OCI-LY3 (cell line): ENCODE results near the gene NSFL1C.
A peak's percentile ranks its signal among the peaks of the same experiment; 100 is the strongest.

Experiments
- H2AFZ ChIP-seq: fragments of 200-600, 300-600 bp; shearing (Covaris generic); 2 replicates; pipeline ENCODE4 v1.6.0; 2014; ENCODE audit warnings: antibody characterized with exemption, low read depth, low read length
- H3K27ac ChIP-seq: fragments of 200-600, 300-600 bp; sonication (generic); 2 replicates; pipeline ENCODE4 v1.5.1; 2014; ENCODE audit warnings: mild to moderate bottlenecking, low read length, moderate library complexity, mixed read lengths
- H3K27me3 ChIP-seq: fragments of 200-600, 300-600 bp; sonication (generic); 2 replicates; pipeline ENCODE4 v1.6.1; 2014; ENCODE audit warnings: low read depth, low read length, mixed read lengths
- H3K36me3 ChIP-seq: fragments of 200-600, 300-600 bp; sonication (generic); replicated peaks from 2 replicates; pipeline ENCODE3; 2014; ENCODE audit warnings: low read depth, low read length, mixed read lengths
- H3K4me1 ChIP-seq: fragments of 300-600, 200-600 bp; sonication (generic); 2 replicates; pipeline ENCODE4 v1.6.1; 2014; ENCODE audit warnings: low read length, mixed read lengths
- H3K4me2 ChIP-seq: fragments of 200-600, 300-600 bp; sonication (generic); 2 replicates; pipeline ENCODE4 v1.6.1; 2014; ENCODE audit warnings: low read length, mixed read lengths
- H3K4me3 ChIP-seq: fragments of 300-600, 200-600 bp; sonication (generic); 2 replicates; pipeline ENCODE4 v1.5.1; 2014; ENCODE audit warnings: antibody characterized with exemption, mild to moderate bottlenecking, low read length, moderate library complexity
- H3K79me2 ChIP-seq: fragments of 300-600, 200-600 bp; shearing (Covaris generic); 2 replicates; pipeline ENCODE4 v1.6.1; 2014; ENCODE audit warnings: mild to moderate bottlenecking, low read length, mixed read lengths
- H3K9ac ChIP-seq: fragments of 300-600, 200-600 bp; shearing (Covaris generic); 2 replicates; pipeline ENCODE4 v1.6.0; 2014; ENCODE audit warnings: mild to moderate bottlenecking, low read length, moderate library complexity
- H3K9me3 ChIP-seq: fragments of 200-600, 300-600 bp; shearing (Covaris generic); 2 replicates; pipeline ENCODE4 v1.6.1; 2014; ENCODE audit warnings: low read length, mixed read lengths; ENCODE audit not compliant: insufficient read depth
- H4K20me1 ChIP-seq: fragments of 200-600, 300-600 bp; sonication (generic); 2 replicates; pipeline ENCODE4 v1.6.1; 2016; ENCODE audit warnings: low read length, mixed read lengths; ENCODE audit not compliant: insufficient read depth
- CTCF ChIP-seq: fragments of 200-600, 300-600 bp; sonication (generic); IDR thresholded peaks from 2 replicates; pipeline ENCODE4 v1.5.1; 2014; ENCODE audit warnings: antibody characterized with exemption, low read length, low read depth
- EZH2phosphoT487 ChIP-seq: fragments of 200-600 bp; shearing (Covaris generic); IDR thresholded peaks from 2 replicates; pipeline ENCODE4 v1.6.1; 2018; ENCODE audit warnings: antibody characterized with exemption, mixed run types, low read depth

The NSFL1C gene

GRCh38 chr20:1473246-1474220 lies 6.9 kb upstream of the NSFL1C start:
- peak overlapping the region; percentile 27; the same call in 1 of the 2 replicates for H3K27ac ChIP-seq
- H3K36me3 ChIP-seq = no peaks in the 10 kb centered on the region
- no peaks in the 10 kb centered on the region for H3K9me3 ChIP-seq
- H3K79me2 ChIP-seq = no peaks in the 10 kb centered on the region
- peak overlapping the region; percentile 10; the same call in 1 of the 2 replicates for H3K4me2 ChIP-seq
- TF ChIP-seq EZH2phosphoT487 (no peak), CTCF (no peak)
- no peak overlapping the region for H3K4me3 ChIP-seq
- 0 out of 2 replicates have a peak overlapping the region, but pooled peaks have one; percentile 21 for H2AFZ ChIP-seq
- peaks cover 38% of the 10 kb centered on the region for H3K4me1 ChIP-seq
- no peaks in the 10 kb centered on the region for H3K27me3 ChIP-seq
- peak overlapping the region; percentile 23; the same call in 1 of the 2 replicates for H3K9ac ChIP-seq
- no peaks in the 10 kb centered on the region for H4K20me1 ChIP-seq

GRCh38 chr20:1472556-1473245 lies 6.1 kb upstream of the NSFL1C start:
- H3K4me1 ChIP-seq = peaks cover 40% of the 10 kb centered on the region
- H3K4me3 ChIP-seq = no peak overlapping the region
- 0 out of 2 replicates have a peak overlapping the region, but pooled peaks have one; percentile 21 for H2AFZ ChIP-seq
- no peaks in the 10 kb centered on the region for H3K79me2 ChIP-seq
- TF ChIP-seq CTCF (no peak), EZH2phosphoT487 (no peak)
- H3K27me3 ChIP-seq = no peaks in the 10 kb centered on the region
- peak overlapping the region; percentile 10; the same call in 1 of the 2 replicates for H3K4me2 ChIP-seq
- no peaks in the 10 kb centered on the region for H3K36me3 ChIP-seq
- H3K27ac ChIP-seq = peak overlapping the region; percentile 27; the same call in 1 of the 2 replicates
- no peaks in the 10 kb centered on the region for H3K9me3 ChIP-seq
- H4K20me1 ChIP-seq = no peaks in the 10 kb centered on the region
- peak overlapping the region; percentile 23; the same call in 1 of the 2 replicates for H3K9ac ChIP-seq

- Histone ChIP-seq H3K36me3 (no peaks in the 10 kb centered on the region), H3K4me1 (peaks cover 48% of the 10 kb centered on the region), H3K27ac (no peak overlapping the region)
These were observed 4.6 kb upstream of the NSFL1C start for GRCh38 chr20:1471242-1471641.

More at GRCh38 chr20:1471242-1471641, 4.6 kb upstream of the NSFL1C start:
- H3K79me2 ChIP-seq = peaks cover 3% of the 10 kb centered on the region
- H3K4me3 ChIP-seq = no peak overlapping the region
- H3K4me2 ChIP-seq = no peak overlapping the region
- H4K20me1 ChIP-seq = no peaks in the 10 kb centered on the region
- H3K9ac ChIP-seq = no peak overlapping the region
- H3K9me3 ChIP-seq = no peaks in the 10 kb centered on the region
- no peak overlapping the region for H2AFZ ChIP-seq
- H3K27me3 ChIP-seq = no peaks in the 10 kb centered on the region
- TF ChIP-seq EZH2phosphoT487 (no peak), CTCF (no peak)
